ENCODE data around the gene ARF6. TPM values are rescaled to one million over a fixed set of nuclear protein-coding genes. Genes with fewer than 3 reads are reported as not detected.
"Not testable (repeated sequence)": the region's sequence is repeated elsewhere in the genome, so short reads cannot be mapped to it uniquely, and the experiment has no call there.

Gene ARF6
- total RNA-seq, 1 experiment from 2014 or later, result 49.2 TPM

DNA sequence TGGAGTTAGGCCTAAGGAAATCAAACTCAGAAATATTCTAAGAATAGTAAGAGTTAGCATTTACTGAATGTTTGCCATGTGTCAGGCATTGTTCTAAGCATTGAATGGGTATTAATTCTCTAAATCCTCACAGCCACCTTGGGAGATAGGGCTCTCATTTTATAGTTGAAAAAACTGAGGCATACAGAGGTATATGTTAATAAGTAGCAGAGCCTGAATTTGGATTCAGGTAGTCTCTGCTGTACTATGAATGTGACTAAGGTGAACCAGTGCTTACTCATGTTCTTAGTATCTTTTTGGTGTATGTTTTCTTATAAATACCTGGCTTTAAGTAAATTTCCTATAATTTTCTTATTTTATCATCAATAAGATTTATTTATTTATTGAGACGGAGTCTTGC, 8.1 kb downstream of the ARF6 start:
- no peak overlapping the region for H3K4me2 ChIP-seq (ENCODE audit: insufficient read depth, insufficient read length, low read length)
- peaks cover 0 to 3% (median 0%) of the 10 kb centered on the region in 3 experiments; a peak in 2 of 7 replicates for H3K36me3 Mint-ChIP-seq (ENCODE audit: insufficient read depth in 1 of 3, low read depth in 3 of 3)
- H3T11ph ChIP-seq (ENCODE audit: low read length), result no peak overlapping the region
- no peak overlapping the region for H3K14ac ChIP-seq (ENCODE audit: insufficient read depth, low read length)
- TF ChIP-seq, protein P1, sequence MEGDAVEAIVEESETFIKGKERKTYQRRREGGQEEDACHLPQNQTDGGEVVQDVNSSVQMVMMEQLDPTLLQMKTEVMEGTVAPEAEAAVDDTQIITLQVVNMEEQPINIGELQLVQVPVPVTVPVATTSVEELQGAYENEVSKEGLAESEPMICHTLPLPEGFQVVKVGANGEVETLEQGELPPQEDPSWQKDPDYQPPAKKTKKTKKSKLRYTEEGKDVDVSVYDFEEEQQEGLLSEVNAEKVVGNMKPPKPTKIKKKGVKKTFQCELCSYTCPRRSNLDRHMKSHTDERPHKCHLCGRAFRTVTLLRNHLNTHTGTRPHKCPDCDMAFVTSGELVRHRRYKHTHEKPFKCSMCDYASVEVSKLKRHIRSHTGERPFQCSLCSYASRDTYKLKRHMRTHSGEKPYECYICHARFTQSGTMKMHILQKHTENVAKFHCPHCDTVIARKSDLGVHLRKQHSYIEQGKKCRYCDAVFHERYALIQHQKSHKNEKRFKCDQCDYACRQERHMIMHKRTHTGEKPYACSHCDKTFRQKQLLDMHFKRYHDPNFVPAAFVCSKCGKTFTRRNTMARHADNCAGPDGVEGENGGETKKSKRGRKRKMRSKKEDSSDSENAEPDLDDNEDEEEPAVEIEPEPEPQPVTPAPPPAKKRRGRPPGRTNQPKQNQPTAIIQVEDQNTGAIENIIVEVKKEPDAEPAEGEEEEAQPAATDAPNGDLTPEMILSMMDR (conservative IDR thresholded peaks at IDR 0.05), result no peak
- peaks cover 15 to 17% of the 10 kb centered on the region in 2 experiments for H3K4me1 Mint-ChIP-seq
- H2AFZ ChIP-seq (ENCODE audit: low read length), result no peak overlapping the region
- no peaks in the 10 kb centered on the region for H4K20me1 ChIP-seq (ENCODE audit: control insufficient read depth, insufficient read depth, insufficient read length)
- no peaks in the 10 kb centered on the region; a peak in 1 of 5 replicates for H3K9me3 Mint-ChIP-seq
- no peak overlapping the region for H2BK15ac ChIP-seq (ENCODE audit: low read depth, low read length)
- H3K4me3 Mint-ChIP-seq, result no peak overlapping the region
- H2BK12ac ChIP-seq (ENCODE audit: insufficient read length, low read depth, low read length), result no peak overlapping the region
- H3K9me3 ChIP-seq (ENCODE audit: control insufficient read depth, low read depth, low read length), result no peaks in the 10 kb centered on the region
- no peaks in the 10 kb centered on the region for H3K79me2 ChIP-seq (ENCODE audit: insufficient read depth, low read length)
- no peak overlapping the region for H4K8ac ChIP-seq (replicated peaks; ENCODE audit: insufficient read length, low read depth, low read length)
- H3K9ac ChIP-seq (ENCODE audit: extremely low read depth, insufficient read length, low read length), result no peak overlapping the region
- no peaks in the 10 kb centered on the region for H3K27me3 Mint-ChIP-seq (ENCODE audit: low read depth)
- no peak overlapping the region for H3K27ac Mint-ChIP-seq
- no peak overlapping the region for H4K91ac ChIP-seq (ENCODE audit: insufficient read length, low read depth, low read length)
- H3K27ac ChIP-seq (ENCODE audit: insufficient read length, low read depth, low read length), result no peak overlapping the region
- H3K23ac ChIP-seq (ENCODE audit: insufficient read length, low read depth, low read length), result no peak overlapping the region
- H3K56ac ChIP-seq (ENCODE audit: insufficient read length, low read depth, low read length), result no peak overlapping the region
- H2BK120ac ChIP-seq (ENCODE audit: low read depth, low read length, poor library complexity, severe bottlenecking), result no peak overlapping the region
- H3K18ac ChIP-seq (ENCODE audit: insufficient read length, low read depth, low read length), result no peak overlapping the region
- H2BK5ac ChIP-seq (ENCODE audit: insufficient read length, low read length), result no peak overlapping the region
- whole genome bisulfite sequencing (ENCODE audit: extremely low coverage, insufficient read length, low lambda C conversion rate), result no CpG with 5 or more reads among the region's 1 CpG
- no peaks in the 10 kb centered on the region for H3K79me1 ChIP-seq (ENCODE audit: insufficient read depth, low read depth, low read length, poor library complexity, severe bottlenecking)
- no peak overlapping the region for H2BK20ac ChIP-seq (ENCODE audit: low read depth, low read length, poor library complexity, severe bottlenecking)
- no peak overlapping the region for H3K4ac ChIP-seq (ENCODE audit: low read depth, low read length)
- no peaks in the 10 kb centered on the region for H3K23me2 ChIP-seq (ENCODE audit: insufficient read length, low read depth, low read length, poor library complexity, severe bottlenecking)
- H3K27me3 ChIP-seq (ENCODE audit: insufficient read depth, low read length), result no peaks in the 10 kb centered on the region
- no peak for DNase-seq
- no peaks in the 10 kb centered on the region for H3K4me1 ChIP-seq (ENCODE audit: insufficient read depth, low read length)
- no peak overlapping the region for H4K5ac ChIP-seq (ENCODE audit: insufficient read length, low read depth, low read length)
- no peak overlapping the region for H2AK5ac ChIP-seq (ENCODE audit: insufficient read length, low read length)

DNA sequence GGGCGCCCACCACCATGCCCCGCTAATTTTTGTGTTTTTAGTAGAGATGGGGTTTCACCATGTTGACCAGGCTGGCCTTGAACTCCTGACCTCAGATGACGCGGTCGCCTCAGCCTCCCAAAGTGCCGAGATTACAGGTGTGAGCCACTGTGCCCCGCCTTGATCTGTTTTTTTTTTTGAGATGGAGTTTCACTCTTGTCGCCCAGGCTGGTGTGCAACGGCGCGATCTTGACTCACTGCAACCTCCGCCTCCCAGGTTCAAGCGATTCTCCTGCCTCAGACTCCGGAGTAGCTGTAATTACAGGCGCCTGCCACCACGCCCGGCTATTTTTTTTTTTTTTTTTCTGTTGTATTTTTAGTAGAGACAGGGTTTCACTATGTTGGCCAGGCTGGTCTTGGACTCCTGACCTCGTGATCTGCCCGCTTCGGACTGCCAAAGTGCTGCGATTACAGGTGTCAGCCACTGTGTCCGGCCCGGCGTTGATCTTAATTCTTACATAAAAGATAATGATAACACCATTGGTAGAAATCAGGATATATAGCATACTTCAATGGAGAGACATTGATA, 9.9 kb downstream of the ARF6 start:
- H3K4me2 ChIP-seq (ENCODE audit: insufficient read depth, insufficient read length, low read length); H2BK120ac ChIP-seq (ENCODE audit: low read depth, low read length, poor library complexity, severe bottlenecking); H4K5ac ChIP-seq (ENCODE audit: insufficient read length, low read depth, low read length); H3K27ac ChIP-seq (ENCODE audit: insufficient read length, low read depth, low read length); H3K14ac ChIP-seq (ENCODE audit: insufficient read depth, low read length); H3K27ac Mint-ChIP-seq; H3K23ac ChIP-seq (ENCODE audit: insufficient read length, low read depth, low read length); H3K79me2 ChIP-seq (ENCODE audit: insufficient read depth, low read length); H3K4me1 ChIP-seq (ENCODE audit: insufficient read depth, low read length); H3K23me2 ChIP-seq (ENCODE audit: insufficient read length, low read depth, low read length, poor library complexity, severe bottlenecking); H3K36me3 Mint-ChIP-seq (ENCODE audit: insufficient read depth in 1 of 3, low read depth in 3 of 3); H4K20me1 ChIP-seq (ENCODE audit: control insufficient read depth, insufficient read depth, insufficient read length); DNase-seq; H2BK5ac ChIP-seq (ENCODE audit: insufficient read length, low read length); H2BK12ac ChIP-seq (ENCODE audit: insufficient read length, low read depth, low read length); H3K9me3 Mint-ChIP-seq; H3K27me3 ChIP-seq (ENCODE audit: insufficient read depth, low read length); H3K27me3 Mint-ChIP-seq (ENCODE audit: low read depth); H3K4ac ChIP-seq (ENCODE audit: low read depth, low read length); H3K9me3 ChIP-seq (ENCODE audit: control insufficient read depth, low read depth, low read length); H3K56ac ChIP-seq (ENCODE audit: insufficient read length, low read depth, low read length); H2BK20ac ChIP-seq (ENCODE audit: low read depth, low read length, poor library complexity, severe bottlenecking); H2BK15ac ChIP-seq (ENCODE audit: low read depth, low read length); H2AK5ac ChIP-seq (ENCODE audit: insufficient read length, low read length); H3K4me1 Mint-ChIP-seq; H3K18ac ChIP-seq (ENCODE audit: insufficient read length, low read depth, low read length); H3T11ph ChIP-seq (ENCODE audit: low read length); H3K9ac ChIP-seq (ENCODE audit: extremely low read depth, insufficient read length, low read length); H4K91ac ChIP-seq (ENCODE audit: insufficient read length, low read depth, low read length); H2AFZ ChIP-seq (ENCODE audit: low read length); H4K8ac ChIP-seq (replicated peaks; ENCODE audit: insufficient read length, low read depth, low read length); H3K79me1 ChIP-seq (ENCODE audit: insufficient read depth, low read depth, low read length, poor library complexity, severe bottlenecking): not testable (repeated sequence)
- no CpG with 5 or more reads among the region's 24 CpGs for WGBS (ENCODE audit: extremely low coverage, insufficient read length, low lambda C conversion rate)
- H3K4me3 Mint-ChIP-seq, result 0 out of 5 replicates have a peak overlapping the region, but pooled peaks of 1 of the 2 experiments have one; percentile 43
